HG02610 (cell line): Measurements from ENCODE around the gene ARSD.
"Not testable (repeated sequence)": the region's sequence is repeated elsewhere in the genome, so short reads cannot be mapped to it uniquely, and the experiment has no call there.

Experiments
- ATAC-seq: cut with Tn5 transposase; IDR thresholded peaks from one replicate; pipeline ENCODE4 v1.9.1; 2021; ENCODE audit warnings: mild to moderate bottlenecking, moderate library complexity; ENCODE audit not compliant: unreplicated experiment

ARSD gene

GRCh38 chrX:2928583-2929434 is at the start of gene ARSD:
Gene ARSD (minus strand): TSS chrX:2929339. CDS start chrX:2929275, 64 bp downstream.
- peak; percentile 91 for ATAC-seq

GRCh38 chrX:2978639-2979038 is 49.5 kb upstream of the ARSD start:
- not testable (repeated sequence) for ATAC-seq

- no peak for ATAC-seq
Observed at GRCh38 chrX:2974961-2975360, 45.8 kb upstream of the ARSD start.

GRCh38 chrX:2972391-2972790 is 43.3 kb upstream of the ARSD start:
- no peak for ATAC-seq

GRCh38 chrX:2969021-2969420 is 39.9 kb upstream of the ARSD start:
- no peak for ATAC-seq

GRCh38 chrX:2967998-2968909 is 39.1 kb upstream of the ARSD start:
- peak; percentile 75 for ATAC-seq

GRCh38 chrX:2967584-2967983 is 38.4 kb upstream of the ARSD start:
- ATAC-seq, result no peak

- ATAC-seq, result no peak
Observed at GRCh38 chrX:2967012-2967411, 37.9 kb upstream of the ARSD start.

GRCh38 chrX:2965965-2966364 is 36.8 kb upstream of the ARSD start:
- peak; percentile 72 for ATAC-seq

GRCh38 chrX:2963992-2964794 is 35.1 kb upstream of the ARSD start:
- not testable (repeated sequence) for ATAC-seq

GRCh38 chrX:2963449-2963848 is 34.3 kb upstream of the ARSD start:
- not testable (repeated sequence) for ATAC-seq

- ATAC-seq, result no peak
Observed at GRCh38 chrX:2962381-2962780, 33.2 kb upstream of the ARSD start.

- no peak for ATAC-seq
Observed at GRCh38 chrX:2960861-2961515, 31.8 kb upstream of the ARSD start.

GRCh38 chrX:2958199-2958598 is 29.1 kb upstream of the ARSD start:
- ATAC-seq, result no peak

- ATAC-seq, result no peak
Observed at GRCh38 chrX:2955838-2956237, 26.7 kb upstream of the ARSD start.

GRCh38 chrX:2955281-2955680 is 26.1 kb upstream of the ARSD start:
- no peak for ATAC-seq

- ATAC-seq, result no peak
Observed at GRCh38 chrX:2954541-2954940, 25.4 kb upstream of the ARSD start.

- not testable (repeated sequence) for ATAC-seq
Observed at GRCh38 chrX:2937942-2938341, 8.8 kb upstream of the ARSD start.

- ATAC-seq, result no peak
Observed at GRCh38 chrX:2934715-2935710, 5.9 kb upstream of the ARSD start.
